PC-3 (cell line): ENCODE measurements around the gene ARID5B. TPM values are rescaled to one million over a fixed set of nuclear protein-coding genes. Genes with fewer than 3 reads are reported as not detected.
A peak's percentile ranks its signal among the peaks of the same experiment; 100 is the strongest.
"Not testable (repeated sequence)": the region's sequence is repeated elsewhere in the genome, so short reads cannot be mapped to it uniquely, and the experiment has no call there.

ENCODE experiments used
- ATAC-seq: fragments of 200-7000 bp; cut with Tn5 transposase; 2 replicates; pipeline ENCODE4 v1.9.1; 2020; ENCODE audit warnings: mild to moderate bottlenecking, moderate library complexity
- BruUV-seq: library from RNA; stranded (reverse); fragments of 400-500 nt; replicated peaks from 2 replicates; lab custom pipeline; 2021; lab: Mats Ljungman, UMichigan
- CTCF ChIA-PET: fragments of 300-600 bp; sonication (Branson Sonifier 250); formaldehyde crosslinking; loops from one replicate; lab custom pipeline; 2022; ENCODE audit warnings: antibody characterized with exemption; lab: Charles Lee
- POLR2A ChIA-PET: fragments of 300-600 bp; sonication (Branson Sonifier 250); formaldehyde crosslinking; loops from one replicate; lab custom pipeline; 2022; ENCODE audit warnings: antibody characterized with exemption; ENCODE audit not compliant: unreplicated experiment; lab: Charles Lee
- DNase-seq: peaks from one replicate; pipeline ENCODE4 v3.0.0-alpha.2; 2015
- H2AFZ ChIP-seq: fragments of 300-600 bp; sonication (generic); 2 replicates; pipeline ENCODE4 v1.6.0; 2016; ENCODE audit warnings: antibody characterized with exemption, low read length
- H3F3A ChIP-seq: fragments of 300-600 bp; sonication (generic); one replicate; pipeline ENCODE4 v1.6.0; 2017; ENCODE audit warnings: antibody characterized with exemption, low read length, control low read depth, mild to moderate bottlenecking; ENCODE audit not compliant: unreplicated experiment
- H3K27ac ChIP-seq: fragments of 300-600 bp; sonication (generic); 2 replicates; pipeline ENCODE4 v1.5.1; 2016; ENCODE audit warnings: mild to moderate bottlenecking, low read length
- H3K27me3 ChIP-seq: fragments of 300-600 bp; sonication (generic); 2 replicates; pipeline ENCODE4 v1.6.1; 2016; ENCODE audit warnings: low read length, mixed read lengths
- H3K36me3 ChIP-seq: fragments of 300-600 bp; sonication (generic); 2 replicates; pipeline ENCODE4 v1.6.1; 2016; ENCODE audit warnings: low read depth, mixed run types, low read length, mixed read lengths
- H3K4me1 ChIP-seq: fragments of 300-600 bp; sonication (generic); 2 replicates; pipeline ENCODE4 v1.5.1; 2016; ENCODE audit warnings: low read length; ENCODE audit not compliant: insufficient read depth
- H3K4me2 ChIP-seq: fragments of 300-600 bp; sonication (generic); 2 replicates; pipeline ENCODE4 v1.6.0; 2016; ENCODE audit warnings: low read length
- H3K4me3 ChIP-seq: fragments of 300-600 bp; sonication (generic); 2 replicates; pipeline ENCODE4 v1.5.1; 2016; ENCODE audit warnings: mild to moderate bottlenecking, low read length, mixed read lengths
- H3K79me2 ChIP-seq: fragments of 300-600 bp; sonication (generic); 2 replicates; pipeline ENCODE4 v1.6.1; 2017; ENCODE audit warnings: low read length, mixed read lengths
- H3K9ac ChIP-seq: fragments of 300-600 bp; sonication (generic); 2 replicates; pipeline ENCODE4 v1.6.0; 2016; ENCODE audit warnings: mild to moderate bottlenecking, low read length
- H3K9me2 ChIP-seq: fragments of 300-600 bp; sonication (generic); replicated peaks from 2 replicates; pipeline ENCODE4 v1.6.1; 2016; ENCODE audit warnings: mixed run types, low read length, mixed read lengths
- H3K9me3 ChIP-seq: fragments of 300-600 bp; sonication (generic); 2 replicates; pipeline ENCODE4 v1.6.1; 2016; ENCODE audit warnings: low read length, mixed read lengths
- H4K20me1 ChIP-seq: fragments of 300-600 bp; sonication (generic); 2 replicates; pipeline ENCODE4 v1.6.1; 2016; ENCODE audit warnings: low read length, mixed read lengths
- CTCF ChIP-seq: fragments of 300-600 bp; sonication (generic); conservative IDR thresholded peaks from 2 replicates; pipeline ENCODE4 v1.5.1; 2017; ENCODE audit warnings: antibody characterized with exemption, low read depth, mild to moderate bottlenecking, low read length
- EZH2 ChIP-seq: fragments of 300-600 bp; sonication (generic); IDR thresholded peaks from one replicate; pipeline ENCODE4 v1.6.1; 2017; ENCODE audit warnings: antibody characterized with exemption, mild to moderate bottlenecking, low read length; ENCODE audit not compliant: unreplicated experiment
- EZH2phosphoT487 ChIP-seq: fragments of 300-600 bp; sonication (generic); IDR thresholded peaks from 2 replicates; pipeline ENCODE4 v1.6.1; 2018; ENCODE audit warnings: mild to moderate bottlenecking, antibody characterized with exemption, low read length, borderline replicate concordance
- intact Hi-C: fragments of 100-400 bp; cut with micrococcal nuclease; formaldehyde crosslinking; loops from 2 replicates; pipeline ENCODE4 v1.9.0; 2023
- total RNA-seq: library from RNA; depleted of rRNA; stranded (reverse); fragments of >200 nt; gene quantifications from 2 replicates; pipeline ENCODE4 v1.2.3, GENCODE V29; 2014

Gene ARID5B
- total RNA-seq, 1 experiment from 2014 or later: 26.4 TPM

GRCh38 chr10:62025901-62026879 is 124.7 kb downstream of the ARID5B start:
- Histone ChIP-seq H3K9me2 (no peaks in the 10 kb centered on the region), H3K79me2 (peaks cover 4% of the 10 kb centered on the region; the same call in 1 of the 2 replicates), H3K4me1 (peaks cover 77% of the 10 kb centered on the region), H2AFZ (0 out of 2 replicates have a peak overlapping the region, but pooled peaks have one; percentile 1), H3K4me2 (peak overlapping the region; percentile 46), H3K9ac (peak overlapping the region; percentile 26), H3K36me3 (no peaks in the 10 kb centered on the region), H4K20me1 (no peaks in the 10 kb centered on the region), H3K9me3 (no peaks in the 10 kb centered on the region), H3K27me3 (no peaks in the 10 kb centered on the region), H3K27ac (peak overlapping the region; percentile 86), H3F3A (peaks cover 24% of the 10 kb centered on the region), H3K4me3 (no peak overlapping the region)
- no peak for TF ChIP-seq CTCF
- no peak for TF ChIP-seq EZH2phosphoT487
- no peak for TF ChIP-seq EZH2
- no TSS peak for BruUV-seq
- POLR2A ChIA-PET: interaction anchor here (0.5 to 1.1 kb wide), 8 partner anchors 19 to 1527 kb away, joined by 3 to 7 read pairs (median 4); no protein-coding TSS in a partner anchor
- DNase-seq: peak; percentile 99
- CTCF ChIA-PET: interaction anchor here (0.6 to 1.9 kb wide), 11 partner anchors 12 to 1278 kb away, joined by 3 to 9 read pairs (median 6); no protein-coding TSS in a partner anchor
- intact Hi-C loops: loop anchor here (1.0 to 10.0 kb wide), 3 partner anchors 87 to 551 kb away; no protein-coding TSS in a partner anchor
- ATAC-seq: peak; percentile 37

GRCh38 chr10:62027841-62028501 is 126.5 kb downstream of the ARID5B start:
- Histone ChIP-seq H3F3A (peaks cover 24% of the 10 kb centered on the region), H3K4me2 (peak overlapping the region; percentile 65), H3K9me3 (no peaks in the 10 kb centered on the region), H3K4me3 (peak overlapping the region; percentile 5; the same call in 1 of the 2 replicates), H3K27me3 (no peaks in the 10 kb centered on the region), H3K4me1 (peaks cover 77% of the 10 kb centered on the region), H3K36me3 (no peaks in the 10 kb centered on the region), H3K9me2 (no peaks in the 10 kb centered on the region), H3K27ac (peak overlapping the region; percentile 86), H3K9ac (peak overlapping the region; percentile 59), H2AFZ (peak overlapping the region; percentile 0; the same call in 1 of the 2 replicates), H4K20me1 (no peaks in the 10 kb centered on the region), H3K79me2 (peaks cover 4% of the 10 kb centered on the region; the same call in 1 of the 2 replicates)
- ATAC-seq: peak; percentile 77
- DNase-seq: peak; percentile 100
- BruUV-seq: TSS peak; percentile 28
- TF ChIP-seq EZH2phosphoT487: no peak
- TF ChIP-seq EZH2: no peak
- no peak for TF ChIP-seq CTCF
- ChIA-PET POLR2A (interaction anchor here (0.5 to 0.7 kb wide), 2 partner anchors 90 to 215 kb away, joined by 3 read pairs; no protein-coding TSS in a partner anchor), CTCF (interaction anchor here (0.5 to 1.8 kb wide), 5 partner anchors 11 to 131 kb away, joined by 3 to 9 read pairs (median 6); no protein-coding TSS in a partner anchor)
- intact Hi-C loops: loop anchor here (2.0 to 10.0 kb wide), 2 partner anchors 191 to 553 kb away; no protein-coding TSS in a partner anchor

GRCh38 chr10:62028502-62028842 is 127.0 kb downstream of the ARID5B start:
- peak; percentile 61 for DNase-seq
- not testable (repeated sequence) for BruUV-seq, H3K9me2 ChIP-seq, H3K36me3 ChIP-seq, H4K20me1 ChIP-seq, H3K27me3 ChIP-seq, ATAC-seq, H3K79me2 ChIP-seq, H3K9me3 ChIP-seq
- Histone ChIP-seq H3K4me3 (peak overlapping the region; percentile 5; the same call in 1 of the 2 replicates), H3K27ac (peak overlapping the region; percentile 86), H3K4me2 (peak overlapping the region; percentile 65), H3K9ac (peak overlapping the region; percentile 59), H3K4me1 (peaks cover 75% of the 10 kb centered on the region), H2AFZ (peak overlapping the region; percentile 0; the same call in 1 of the 2 replicates), H3F3A (peaks cover 24% of the 10 kb centered on the region)
- ChIA-PET CTCF (interaction anchor here (0.6 to 0.9 kb wide), 2 partner anchors 10 to 124 kb away, joined by 3 to 6 read pairs; no protein-coding TSS in a partner anchor), POLR2A (interaction anchor here (0.6 kb wide), 2 partner anchors 126 to 309 kb away, joined by 3 read pairs; no protein-coding TSS in a partner anchor)
- intact Hi-C loops: loop anchor here (10.0 kb wide), 1 partner anchor 554 kb away; no protein-coding TSS in a partner anchor
